Measurements from ENCODE around the gene HNRNPL. TPM values are rescaled to one million over a fixed set of nuclear protein-coding genes. Genes with fewer than 3 reads are reported as not detected.

The HNRNPL gene
- polyA plus RNA-seq, 3 donors: 51.9 to 234 (median 58.7) TPM

GRCh38 chr19:38819231-38819920, 30.4 kb downstream of the HNRNPL start:
- TF ChIP-seq CTCF (IDR thresholded peaks at IDR 0.05): no peak
- no peak overlapping the region for H3K27ac ChIP-seq (ENCODE audit: low read depth in 1 of 2, low read length in 2 of 2)
- H3K4me2 ChIP-seq (replicated peaks; ENCODE audit: extremely low read depth, low read length, poor library complexity, severe bottlenecking): no peak overlapping the region
- no peak overlapping the region for H3K9ac ChIP-seq (ENCODE audit: insufficient read depth, low read length, poor library complexity, severe bottlenecking)
- peaks cover 71 to 93% of the 10 kb centered on the region in 2 donors for H3K36me3 Mint-ChIP-seq
- H3K9me3 ChIP-seq (replicated peaks in 1 of 2; ENCODE audit: control insufficient read depth in 1 of 2, insufficient read depth in 1 of 2, low read length in 2 of 2): peaks cover 0 to 5% of the 10 kb centered on the region in 2 donors
- H3K4me1 ChIP-seq (ENCODE audit: control insufficient read depth in 1 of 2, insufficient read depth in 2 of 2, low read length in 2 of 2): no peaks in the 10 kb centered on the region
- no peak for DNase-seq
- no peaks in the 10 kb centered on the region for H3K27me3 ChIP-seq (ENCODE audit: control insufficient read depth in 2 of 2, insufficient read depth in 2 of 2, low read length in 2 of 2)
- 97% methylated on average over 6 of the region's 13 CpGs for WGBS (ENCODE audit: insufficient coverage)
- H4K20me1 ChIP-seq (ENCODE audit: insufficient read depth, low read length): peaks cover 12% of the 10 kb centered on the region
- H3K79me2 ChIP-seq (ENCODE audit: insufficient read depth, low read length): peaks cover 12% of the 10 kb centered on the region
- H3K27ac Mint-ChIP-seq: peak overlapping the region in 1 of 7 donors; percentile 74
- intact Hi-C loops (cut with micrococcal nuclease): no loop called here
- peak overlapping the region in 1 of 2 donors; percentile 31 for H3K4me3 Mint-ChIP-seq
- no peak overlapping the region for H2AFZ ChIP-seq (ENCODE audit: insufficient read depth, low read depth, low read length, poor library complexity, severe bottlenecking)
- H3K4me3 ChIP-seq (replicated peaks in 1 of 3; ENCODE audit: low read depth in 2 of 3, low read length in 3 of 3): no peak overlapping the region
- H3K27me3 Mint-ChIP-seq (ENCODE audit: low read depth in 3 of 3): peaks cover 0 to 1% (median 0%) of the 10 kb centered on the region in 3 donors
- H3K36me3 ChIP-seq (replicated peaks in 1 of 2; ENCODE audit: control insufficient read depth in 1 of 2, insufficient read depth in 2 of 2, low read length in 2 of 2): peaks cover 62 to 82% of the 10 kb centered on the region in 2 donors
- no peaks in the 10 kb centered on the region for H3K4me1 Mint-ChIP-seq
- H3K9me3 Mint-ChIP-seq: peaks cover 0 to 10% (median 0%) of the 10 kb centered on the region in 7 donors

GRCh38 chr19:38817081-38817480, 32.7 kb downstream of the HNRNPL start:
- WGBS (ENCODE audit: insufficient coverage): 93% methylated on average over 10 of the region's 15 CpGs

More at GRCh38 chr19:38817081-38817480, 32.7 kb downstream of the HNRNPL start:
- H3K27me3 ChIP-seq (ENCODE audit: control insufficient read depth in 2 of 2, insufficient read depth in 2 of 2, low read length in 2 of 2): no peaks in the 10 kb centered on the region
- no peaks in the 10 kb centered on the region for H3K9me3 Mint-ChIP-seq
- H2AFZ ChIP-seq (ENCODE audit: insufficient read depth, low read depth, low read length, poor library complexity, severe bottlenecking): no peak overlapping the region
- H3K27ac Mint-ChIP-seq: peak overlapping the region in 1 of 7 donors; percentile 25
- H3K9me3 ChIP-seq (replicated peaks in 1 of 2; ENCODE audit: control insufficient read depth in 1 of 2, insufficient read depth in 1 of 2, low read length in 2 of 2): no peaks in the 10 kb centered on the region
- peaks cover 50 to 63% of the 10 kb centered on the region in 2 donors for H3K36me3 ChIP-seq (replicated peaks in 1 of 2; ENCODE audit: control insufficient read depth in 1 of 2, insufficient read depth in 2 of 2, low read length in 2 of 2)
- intact Hi-C loops (cut with micrococcal nuclease): no loop called here
- H3K4me3 ChIP-seq (replicated peaks in 1 of 3; ENCODE audit: low read depth in 2 of 3, low read length in 3 of 3): no peak overlapping the region
- H3K4me3 Mint-ChIP-seq: no peak overlapping the region
- H3K4me2 ChIP-seq (replicated peaks; ENCODE audit: extremely low read depth, low read length, poor library complexity, severe bottlenecking): no peak overlapping the region
- H3K27me3 Mint-ChIP-seq (ENCODE audit: low read depth in 3 of 3): peaks cover 0 to 2% (median 1%) of the 10 kb centered on the region in 3 donors
- H3K79me2 ChIP-seq (ENCODE audit: insufficient read depth, low read length): peaks cover 6% of the 10 kb centered on the region
- H3K27ac ChIP-seq (ENCODE audit: low read depth in 1 of 2, low read length in 2 of 2): no peak overlapping the region
- H3K4me1 ChIP-seq (ENCODE audit: control insufficient read depth in 1 of 2, insufficient read depth in 2 of 2, low read length in 2 of 2): no peaks in the 10 kb centered on the region
- H3K9ac ChIP-seq (ENCODE audit: insufficient read depth, low read length, poor library complexity, severe bottlenecking): no peak overlapping the region
- peaks cover 12% of the 10 kb centered on the region for H4K20me1 ChIP-seq (ENCODE audit: insufficient read depth, low read length)
- no peak for TF ChIP-seq CTCF (IDR thresholded peaks at IDR 0.05)
- peaks cover 50 to 70% of the 10 kb centered on the region in 2 donors for H3K36me3 Mint-ChIP-seq
- no peaks in the 10 kb centered on the region for H3K4me1 Mint-ChIP-seq
- no peak for DNase-seq
